ENCODE results near the gene TUBB1.

GRCh38 chr20:59030911-59031563 is 11.8 kb downstream of the TUBB1 start:
- TF ChIP-seq, protein P1, sequence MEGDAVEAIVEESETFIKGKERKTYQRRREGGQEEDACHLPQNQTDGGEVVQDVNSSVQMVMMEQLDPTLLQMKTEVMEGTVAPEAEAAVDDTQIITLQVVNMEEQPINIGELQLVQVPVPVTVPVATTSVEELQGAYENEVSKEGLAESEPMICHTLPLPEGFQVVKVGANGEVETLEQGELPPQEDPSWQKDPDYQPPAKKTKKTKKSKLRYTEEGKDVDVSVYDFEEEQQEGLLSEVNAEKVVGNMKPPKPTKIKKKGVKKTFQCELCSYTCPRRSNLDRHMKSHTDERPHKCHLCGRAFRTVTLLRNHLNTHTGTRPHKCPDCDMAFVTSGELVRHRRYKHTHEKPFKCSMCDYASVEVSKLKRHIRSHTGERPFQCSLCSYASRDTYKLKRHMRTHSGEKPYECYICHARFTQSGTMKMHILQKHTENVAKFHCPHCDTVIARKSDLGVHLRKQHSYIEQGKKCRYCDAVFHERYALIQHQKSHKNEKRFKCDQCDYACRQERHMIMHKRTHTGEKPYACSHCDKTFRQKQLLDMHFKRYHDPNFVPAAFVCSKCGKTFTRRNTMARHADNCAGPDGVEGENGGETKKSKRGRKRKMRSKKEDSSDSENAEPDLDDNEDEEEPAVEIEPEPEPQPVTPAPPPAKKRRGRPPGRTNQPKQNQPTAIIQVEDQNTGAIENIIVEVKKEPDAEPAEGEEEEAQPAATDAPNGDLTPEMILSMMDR (IDR thresholded peaks at IDR 0.05) = no peak
- TF ChIP-seq POLR2A (IDR thresholded peaks at IDR 0.05) = no peak

Data from suprapubic skin (tissue), 3 donors.